ENCODE measurements around the gene CHST14.

CHST14 gene

GRCh38 chr15:40470423-40471104, at the start of gene CHST14:
Gene CHST14 (plus strand): TSS chr15:40470984. CDS start chr15:40471214, 230 bp downstream.
- DNase-seq (ENCODE audit: low read depth) = peak; percentile 37

- peak; percentile 78 for DNase-seq (ENCODE audit: low read depth)
Observed at GRCh38 chr15:40421246-40422157, 49.3 kb upstream of the CHST14 start.

GRCh38 chr15:40424483-40425115, 46.2 kb upstream of the CHST14 start:
- DNase-seq (ENCODE audit: low read depth) = no peak

- DNase-seq (ENCODE audit: low read depth) = no peak
Observed at GRCh38 chr15:40425681-40426080, 45.1 kb upstream of the CHST14 start.

GRCh38 chr15:40427188-40427587, 43.6 kb upstream of the CHST14 start:
- no peak for DNase-seq (ENCODE audit: low read depth)

- no peak for DNase-seq (ENCODE audit: low read depth)
Observed at GRCh38 chr15:40428185-40428584, 42.6 kb upstream of the CHST14 start.

- DNase-seq (ENCODE audit: low read depth) = no peak
Observed at GRCh38 chr15:40429068-40429710, 41.6 kb upstream of the CHST14 start.

GRCh38 chr15:40430271-40430805, 40.4 kb upstream of the CHST14 start:
- no peak for DNase-seq (ENCODE audit: low read depth)

- no peak for DNase-seq (ENCODE audit: low read depth)
Observed at GRCh38 chr15:40435023-40435709, 35.6 kb upstream of the CHST14 start.

- DNase-seq (ENCODE audit: low read depth) = no peak
Observed at GRCh38 chr15:40435710-40436089, 35.1 kb upstream of the CHST14 start.

- DNase-seq (ENCODE audit: low read depth) = no peak
Observed at GRCh38 chr15:40436116-40436891, 34.5 kb upstream of the CHST14 start.

GRCh38 chr15:40436892-40437751, 33.7 kb upstream of the CHST14 start:
- DNase-seq (ENCODE audit: low read depth) = no peak

- DNase-seq (ENCODE audit: low read depth) = no peak
Observed at GRCh38 chr15:40437752-40438687, 32.8 kb upstream of the CHST14 start.

GRCh38 chr15:40438712-40439111, 32.1 kb upstream of the CHST14 start:
- no peak for DNase-seq (ENCODE audit: low read depth)

GRCh38 chr15:40439461-40439959, 31.3 kb upstream of the CHST14 start:
- DNase-seq (ENCODE audit: low read depth) = no peak

- no peak for DNase-seq (ENCODE audit: low read depth)
Observed at GRCh38 chr15:40439960-40440742, 30.6 kb upstream of the CHST14 start.
